Stimulated activated CD4-positive, alpha-beta T cell treated with anti-CD3 and anti-CD28 coated beads, Interleukin-12 subunit alpha, Interleukin-12 subunit beta, amount 100 ng/mL, for 24 hours (primary cell): ENCODE measurements around the gene SCIMP.
"Not testable (repeated sequence)": the region's sequence is repeated elsewhere in the genome, so short reads cannot be mapped to it uniquely, and the experiment has no call there.

Experiments used
- DNase-seq, 2 experiments: peaks; one replicate each; pipeline ENCODE4 v3.0.0-alpha.2; 2020; ENCODE audit warnings: low read depth in 2 of 2

The SCIMP gene

GRCh38 chr17:5184288-5184687, 50.4 kb downstream of the SCIMP start:
- no peak for DNase-seq

- DNase-seq, result no peak
Observed at GRCh38 chr17:5183410-5183793, 51.3 kb downstream of the SCIMP start.

GRCh38 chr17:5182597-5183409, 51.9 kb downstream of the SCIMP start:
- DNase-seq, result no peak

- no peak for DNase-seq
Observed at GRCh38 chr17:5181509-5182305, 53.0 kb downstream of the SCIMP start.

- no peak for DNase-seq
Observed at GRCh38 chr17:5179003-5179402, 55.7 kb downstream of the SCIMP start.

GRCh38 chr17:5175027-5175426, 59.6 kb downstream of the SCIMP start:
- DNase-seq, result not testable (repeated sequence)

- not testable (repeated sequence) for DNase-seq
Observed at GRCh38 chr17:5165791-5166564, 68.7 kb downstream of the SCIMP start.

GRCh38 chr17:5164436-5164835, 70.2 kb downstream of the SCIMP start:
- DNase-seq, result no peak

GRCh38 chr17:5161793-5162192, 72.9 kb downstream of the SCIMP start:
- DNase-seq, result not testable (repeated sequence)

- not testable (repeated sequence) for DNase-seq
Observed at GRCh38 chr17:5160702-5161101, 74.0 kb downstream of the SCIMP start.
